A549 (cell line): ENCODE data around the gene PIGL.
A peak's percentile ranks its signal among the peaks of the same experiment; 100 is the strongest.

Source experiments
- CEBPB ChIP-seq, 2 experiments: fragments of >200 bp in 1 of 2; sonication (Bioruptor Twin) in 1 of 2; formaldehyde crosslinking in 1 of 2; IDR thresholded peaks; 2 replicates each; pipeline ENCODE4 v1.6.1; 2012 to 2016
- CTCF ChIP-seq: fragments of >200 bp; sonication (Bioruptor Twin); formaldehyde crosslinking; IDR thresholded peaks from 3 replicates; pipeline ENCODE4 v1.5.1; 2016
- ELK1 ChIP-seq: fragments of 150-350 bp; IDR thresholded peaks from 2 replicates; pipeline ENCODE4 v1.6.1; 2014; ENCODE audit warnings: low read depth, mild to moderate bottlenecking, low read length
- ESRRA ChIP-seq: fragments of 150-350 bp; IDR thresholded peaks from 2 replicates; pipeline ENCODE4 v1.6.1; 2014; ENCODE audit warnings: mild to moderate bottlenecking, low read length, borderline replicate concordance
- JUNB ChIP-seq: fragments of >200 bp; sonication (Bioruptor Twin); formaldehyde crosslinking; IDR thresholded peaks from 2 replicates; pipeline ENCODE4 v1.6.1; 2016
- MAZ ChIP-seq: fragments of 150-350 bp; IDR thresholded peaks from 2 replicates; pipeline ENCODE4 v1.6.1; 2014; ENCODE audit warnings: antibody characterized with exemption, low read depth, low read length, borderline replicate concordance
- POLR2A ChIP-seq: IDR thresholded peaks from 2 replicates; pipeline ENCODE4 v1.6.1; 2012; ENCODE audit warnings: mild to moderate bottlenecking, low read length
- RAD21 ChIP-seq, 2 experiments: fragments of >200 bp in 1 of 2; sonication (Bioruptor Twin) in 1 of 2; formaldehyde crosslinking in 1 of 2; IDR thresholded peaks in 1 of 2; conservative IDR thresholded peaks in 1 of 2; 2 replicates in 1 of 2; 3 replicates in 1 of 2; pipeline ENCODE4 v1.6.1; 2012 to 2018; ENCODE audit warnings: inconsistent platforms in 1 of 2
- RNF2 ChIP-seq: fragments of 200-600 bp; sonication (generic); IDR thresholded peaks from 2 replicates; pipeline ENCODE4 v1.6.1; 2016; ENCODE audit warnings: low read depth, mild to moderate bottlenecking, antibody characterized with exemption, moderate library complexity, borderline replicate concordance
- TP53 ChIP-seq: fragments of 250-450 bp; sonication (Bioruptor Pico); IDR thresholded peaks from 2 replicates; pipeline ENCODE4 v1.5.0; 2021; ENCODE audit warnings: mild to moderate bottlenecking, moderate library complexity
- USF2 ChIP-seq: fragments of 450-650 bp; IDR thresholded peaks from 2 replicates; pipeline ENCODE4 v1.6.1; 2014; ENCODE audit warnings: antibody characterized with exemption

- TF ChIP-seq RNF2 (no peak), POLR2A (no peak), CTCF (no peak), RAD21 (conservative IDR thresholded peaks at IDR 0.05 in 1 of 2, IDR thresholded peaks at IDR 0.05 in 1 of 2) (no peak), ELK1 (no peak), JUNB (no peak), MAZ (no peak), CEBPB (IDR thresholded peaks at IDR 0.05) (no peak), USF2 (no peak), TP53 (0 out of 2 replicates have a peak, but pooled peaks have one; percentile 43), ESRRA (no peak)
These were observed 129.8 kb downstream of the PIGL start for GRCh38 chr17:16346721-16347271.
